HG02938 (cell line): Measurements from ENCODE around the gene PLS3.
"Not testable (repeated sequence)": the region's sequence is repeated elsewhere in the genome, so short reads cannot be mapped to it uniquely, and the experiment has no call there.

Experiments used
- ATAC-seq: cut with Tn5 transposase; IDR thresholded peaks from one replicate; pipeline ENCODE4 v1.9.1; 2021; ENCODE audit warnings: mild to moderate bottlenecking, moderate library complexity; ENCODE audit not compliant: unreplicated experiment

Gene PLS3, protein sequence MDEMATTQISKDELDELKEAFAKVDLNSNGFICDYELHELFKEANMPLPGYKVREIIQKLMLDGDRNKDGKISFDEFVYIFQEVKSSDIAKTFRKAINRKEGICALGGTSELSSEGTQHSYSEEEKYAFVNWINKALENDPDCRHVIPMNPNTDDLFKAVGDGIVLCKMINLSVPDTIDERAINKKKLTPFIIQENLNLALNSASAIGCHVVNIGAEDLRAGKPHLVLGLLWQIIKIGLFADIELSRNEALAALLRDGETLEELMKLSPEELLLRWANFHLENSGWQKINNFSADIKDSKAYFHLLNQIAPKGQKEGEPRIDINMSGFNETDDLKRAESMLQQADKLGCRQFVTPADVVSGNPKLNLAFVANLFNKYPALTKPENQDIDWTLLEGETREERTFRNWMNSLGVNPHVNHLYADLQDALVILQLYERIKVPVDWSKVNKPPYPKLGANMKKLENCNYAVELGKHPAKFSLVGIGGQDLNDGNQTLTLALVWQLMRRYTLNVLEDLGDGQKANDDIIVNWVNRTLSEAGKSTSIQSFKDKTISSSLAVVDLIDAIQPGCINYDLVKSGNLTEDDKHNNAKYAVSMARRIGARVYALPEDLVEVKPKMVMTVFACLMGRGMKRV

DNA sequence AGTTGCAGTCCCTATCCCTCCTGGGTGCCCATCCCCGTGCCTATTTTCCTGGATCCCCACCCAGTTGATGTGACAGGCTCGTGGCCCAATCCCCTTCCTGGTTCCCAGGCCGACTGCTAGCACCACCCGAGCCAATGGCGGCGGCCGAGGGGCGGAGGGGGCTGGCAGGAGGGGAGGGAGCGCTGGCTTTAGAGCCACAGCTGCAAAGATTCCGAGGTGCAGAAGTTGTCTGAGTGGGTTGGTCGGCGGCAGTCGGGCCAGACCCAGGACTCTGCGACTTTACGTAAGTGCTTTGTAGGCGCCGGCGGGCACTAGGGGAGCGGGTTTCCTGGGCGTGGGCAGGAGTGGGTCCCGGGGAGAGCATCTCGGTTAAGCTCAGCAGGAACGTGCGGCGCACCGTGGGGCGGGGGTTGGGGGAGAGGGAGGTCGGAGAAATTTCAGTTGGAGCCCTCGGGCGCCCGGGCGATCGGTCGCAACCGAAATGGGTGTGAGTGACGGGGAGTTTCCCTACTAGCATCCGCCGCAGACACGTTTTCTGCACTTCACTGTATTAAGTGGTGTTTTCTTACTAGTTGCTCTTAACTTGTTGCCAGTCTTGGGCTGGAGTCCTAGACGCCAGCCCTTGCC lies at the start of gene PLS3:
Gene PLS3 (plus strand): TSS at position 197 of the 627 bp plus-strand sequence. CDS start 49,077 bp downstream, outside the sequence.
- peak; percentile 66 for ATAC-seq

GRCh38 chrX:115518113-115518512 lies 42.9 kb upstream of the PLS3 start:
- ATAC-seq: no peak

DNA sequence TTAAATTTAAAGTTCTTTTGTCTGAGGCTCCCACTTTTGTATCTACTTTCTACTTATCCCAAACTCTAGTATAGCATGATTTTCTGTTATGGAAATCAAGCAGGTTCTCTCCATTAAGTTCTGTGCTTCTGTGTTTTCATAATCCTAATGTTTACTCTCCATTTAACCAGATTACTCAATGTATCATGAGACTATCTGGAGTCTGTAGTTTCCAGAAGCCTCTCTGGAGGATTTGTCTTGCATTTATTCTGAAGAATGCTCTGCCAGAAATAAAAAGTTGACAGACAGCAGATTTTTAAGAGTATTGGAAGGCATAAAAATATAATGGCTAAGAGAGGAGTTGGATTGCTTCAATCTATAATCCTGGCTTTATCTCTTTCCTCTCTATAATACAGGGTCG lies 39.2 kb upstream of the PLS3 start:
- no peak for ATAC-seq

DNA sequence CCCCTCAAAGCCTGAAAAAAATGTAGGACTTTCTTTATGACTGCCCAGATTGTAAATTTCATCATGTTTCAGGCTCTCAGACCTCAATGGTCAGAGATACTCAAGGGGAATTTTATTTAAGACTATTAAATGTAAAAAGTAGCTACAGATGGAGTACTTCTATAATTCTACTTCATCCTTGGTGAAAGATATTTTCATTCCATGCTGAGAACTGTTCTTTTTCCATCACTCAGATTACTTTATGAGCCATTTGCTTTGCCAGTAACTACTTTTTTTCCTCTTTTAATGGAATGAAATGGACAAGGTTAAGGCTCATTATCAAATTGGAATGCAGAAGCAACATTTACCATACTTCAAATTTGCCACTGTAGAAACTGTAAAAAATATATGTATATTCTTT lies 38.0 kb upstream of the PLS3 start:
- ATAC-seq: no peak

GRCh38 chrX:115525486-115525885 lies 35.5 kb upstream of the PLS3 start:
- ATAC-seq: no peak

DNA sequence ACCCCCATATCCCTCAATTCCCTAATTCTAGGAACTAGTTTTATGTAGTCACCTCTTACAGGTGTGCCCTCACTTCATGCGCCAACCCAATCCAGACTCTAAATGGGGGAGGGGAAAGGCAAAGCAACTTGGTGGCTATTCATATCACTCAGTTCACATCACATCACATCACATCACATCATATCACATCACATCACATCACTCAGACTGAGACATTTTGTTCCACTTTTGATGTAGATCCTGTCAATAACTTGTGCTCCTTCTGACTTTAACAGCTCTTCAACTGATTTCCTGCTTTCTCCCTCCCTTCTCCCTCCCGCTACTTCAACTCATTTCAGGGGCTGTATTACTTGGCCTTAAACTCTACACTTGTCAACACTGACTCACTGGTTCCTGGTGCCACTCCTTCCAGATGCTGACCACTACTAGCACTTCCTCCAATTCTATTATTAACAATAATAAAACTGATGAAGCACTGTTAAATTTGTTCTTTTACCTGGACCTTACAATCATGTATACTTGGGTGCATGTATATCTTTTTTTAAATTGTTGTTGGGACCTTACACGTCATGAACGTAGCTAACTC lies 29.1 kb upstream of the PLS3 start:
- ATAC-seq: no peak

- ATAC-seq: no peak
Observed at GRCh38 chrX:115533485-115533884, 27.5 kb upstream of the PLS3 start.

- ATAC-seq: no peak
Observed at GRCh38 chrX:115534383-115534782, 26.6 kb upstream of the PLS3 start.

DNA sequence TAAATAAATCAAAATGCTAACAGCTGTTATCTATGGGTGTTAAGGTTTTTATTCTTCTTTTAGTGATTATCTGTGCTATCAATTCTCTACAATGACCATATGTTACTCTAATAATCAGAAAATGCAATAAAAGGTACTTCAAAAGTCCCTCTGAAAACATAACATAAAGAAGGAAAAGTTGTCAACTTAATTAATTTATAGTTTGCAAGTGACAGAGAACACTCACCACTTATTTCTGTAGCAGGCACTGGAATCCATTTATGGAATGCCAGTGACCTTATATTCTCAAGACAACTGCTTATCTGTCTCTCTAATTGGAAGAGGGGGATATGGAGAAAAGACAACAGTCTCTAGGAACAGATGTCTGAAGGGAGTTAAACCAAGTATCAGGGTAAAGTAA lies 25.6 kb upstream of the PLS3 start:
- no peak for ATAC-seq

DNA sequence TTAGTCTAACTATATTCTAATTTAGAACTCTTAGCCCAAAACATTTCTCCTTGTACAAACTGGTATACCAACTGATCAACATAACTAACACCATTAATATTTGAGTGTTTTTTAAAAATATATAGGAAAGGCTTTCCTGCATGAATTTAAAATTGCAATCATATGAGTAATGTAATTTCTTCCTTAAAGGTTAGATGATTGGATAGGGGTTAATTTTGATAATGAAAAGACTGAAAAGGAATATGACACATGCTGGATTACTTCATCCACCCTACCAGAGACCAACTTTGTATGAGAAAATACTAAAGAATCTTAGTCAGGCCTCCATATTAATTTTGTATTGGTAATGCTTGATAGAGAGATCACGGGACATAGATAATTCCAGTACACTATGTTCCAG lies 25.1 kb upstream of the PLS3 start:
- no peak for ATAC-seq

DNA sequence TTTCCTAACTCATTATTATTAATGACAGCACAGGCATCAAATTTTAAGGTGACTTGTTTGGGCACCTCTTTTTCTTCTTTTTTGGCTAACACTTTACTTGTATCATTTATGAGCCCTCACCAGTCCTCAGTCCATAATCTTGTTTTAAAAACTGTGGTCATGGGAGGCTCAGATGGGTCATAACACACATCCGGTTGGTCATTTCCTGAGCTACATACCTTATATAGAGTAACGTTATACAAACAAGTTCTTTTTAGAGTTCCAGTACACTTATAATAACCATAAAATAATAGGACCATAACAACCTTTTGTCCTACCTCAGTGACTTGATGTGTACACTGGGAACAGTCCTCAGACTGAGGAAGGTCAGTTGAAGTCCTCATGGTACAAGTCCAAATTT lies 21.1 kb upstream of the PLS3 start:
- ATAC-seq: no peak

DNA sequence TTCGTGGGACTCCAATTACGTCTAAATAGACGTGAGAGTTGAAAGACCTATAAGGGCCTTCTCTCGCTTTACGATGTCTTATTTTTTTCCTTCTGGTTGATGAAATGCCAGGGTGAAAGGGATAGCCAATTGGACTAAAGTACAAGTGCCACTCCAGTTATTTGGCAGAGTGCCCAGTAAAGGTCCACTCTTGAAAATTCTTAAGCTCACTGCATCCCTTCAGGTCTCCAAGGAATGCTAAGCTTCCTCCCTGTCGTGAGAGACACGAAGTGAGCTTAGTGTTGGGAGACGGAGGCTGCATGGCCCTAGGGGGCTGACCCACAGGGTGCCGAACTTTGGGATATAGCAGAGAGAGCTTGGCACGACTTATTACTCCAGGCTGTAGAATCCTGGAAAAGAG lies 19.9 kb upstream of the PLS3 start:
- ATAC-seq: not testable (repeated sequence)

DNA sequence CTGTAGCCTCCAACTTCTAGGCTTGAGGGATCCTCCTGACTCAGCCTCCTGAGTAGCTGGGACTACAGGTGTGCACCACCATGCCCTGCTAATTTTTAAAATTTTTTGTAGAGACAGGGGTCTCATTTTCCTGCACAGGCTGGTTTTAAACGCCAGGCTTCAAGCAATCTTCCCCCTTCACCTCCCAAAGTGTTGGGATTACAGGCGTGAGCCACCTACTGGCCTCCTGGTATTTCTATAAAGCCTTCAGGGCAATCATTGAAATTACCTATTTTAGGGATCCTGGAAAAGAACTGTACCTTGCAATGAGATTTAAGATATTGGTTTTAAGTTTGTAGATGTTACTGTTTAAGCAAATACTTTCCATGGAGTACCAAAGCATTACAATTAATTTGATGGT lies 13.5 kb upstream of the PLS3 start:
- ATAC-seq: no peak

DNA sequence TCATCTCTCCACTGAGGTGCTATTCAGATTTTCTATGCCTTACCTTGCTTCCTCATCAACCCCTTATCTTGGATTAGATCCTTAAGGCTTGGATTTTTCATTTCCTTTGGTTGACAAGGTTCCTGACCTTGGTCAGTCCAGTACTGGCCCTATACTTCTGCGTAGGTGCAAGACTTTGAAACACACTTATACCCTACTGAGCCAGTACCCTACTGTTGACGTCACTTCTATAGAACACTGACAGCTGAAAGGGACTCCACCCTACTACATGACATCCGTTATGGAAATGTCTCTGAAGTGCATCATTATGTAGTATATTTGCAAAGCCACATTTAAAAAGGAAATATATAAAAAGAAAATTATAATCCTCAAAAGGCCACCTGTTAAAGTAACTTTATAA lies 12.0 kb upstream of the PLS3 start:
- ATAC-seq: no peak

DNA sequence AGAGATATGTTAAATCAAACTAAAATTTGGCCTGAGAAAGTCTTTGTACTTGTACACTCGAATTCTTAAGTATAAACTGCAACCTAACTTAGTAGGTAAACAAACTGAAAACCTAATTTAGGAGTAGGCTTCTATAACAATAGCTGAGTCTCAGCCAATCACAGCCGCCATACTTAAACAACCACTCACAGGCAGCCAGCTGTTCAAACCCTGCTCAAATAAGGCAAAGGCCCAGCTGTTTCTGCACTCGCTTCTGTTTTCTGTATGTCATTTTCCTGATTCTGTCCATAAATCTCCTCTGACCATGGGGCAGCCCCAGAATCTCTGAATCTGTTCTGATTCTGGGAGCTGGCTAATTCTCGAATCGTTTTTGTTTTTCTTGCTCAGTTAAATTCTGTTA lies 7.8 kb upstream of the PLS3 start:
- no peak for ATAC-seq

GRCh38 chrX:115559672-115560071 lies 1.3 kb upstream of the PLS3 start:
- no peak for ATAC-seq

- ATAC-seq: no peak
Observed at GRCh38 chrX:115560211-115560977, 580 bp upstream of the PLS3 start.

GRCh38 chrX:115561605-115562479 lies 868 bp downstream of the PLS3 start:
- peak; percentile 27 for ATAC-seq

GRCh38 chrX:115562480-115562847 lies 1.5 kb downstream of the PLS3 start:
- ATAC-seq: no peak

DNA sequence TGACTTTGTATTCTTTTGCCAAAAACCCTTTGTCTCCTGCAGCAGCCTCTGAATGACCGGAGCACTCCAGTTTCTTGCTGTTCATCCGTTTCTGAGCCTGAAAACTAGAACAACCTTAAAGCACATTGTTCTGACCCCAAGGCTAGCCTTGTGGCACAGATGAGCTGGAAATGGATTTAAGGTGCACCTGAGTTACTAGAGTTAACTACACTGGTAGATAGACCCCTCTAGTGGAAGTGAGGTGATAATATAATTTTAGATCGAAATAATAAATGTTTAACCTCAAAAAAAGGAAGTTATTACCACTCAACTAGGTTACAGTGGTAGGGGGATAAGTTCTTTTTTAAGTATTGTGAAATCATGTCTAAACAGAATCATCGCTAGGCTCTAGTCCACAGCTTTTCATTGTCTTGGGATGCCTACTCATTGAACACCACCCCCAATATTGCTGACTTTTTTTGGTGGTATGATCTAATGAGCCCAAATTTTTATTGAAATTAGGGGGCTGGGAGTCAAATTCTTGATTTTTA lies 2.7 kb downstream of the PLS3 start:
- no peak for ATAC-seq
